SHP77 treated with DMSO at 0.1 percent for 48 hours (cell line): ENCODE data around the gene VAMP5.
A peak's percentile ranks its signal among the peaks of the same experiment; 100 is the strongest.
"Not testable (repeated sequence)": the region's sequence is repeated elsewhere in the genome, so short reads cannot be mapped to it uniquely, and the experiment has no call there.

Source experiments
- DNase-seq: peaks from one replicate; lab custom pipeline; 2025; lab: John Stamatoyannopoulos, UW

VAMP5 gene

GRCh38 chr2:85584857-85585780 is 888 bp downstream of the VAMP5 start:
- DNase-seq: no peak

GRCh38 chr2:85585781-85586105 is 1.5 kb downstream of the VAMP5 start:
- no peak for DNase-seq

GRCh38 chr2:85588236-85588635 is 4.0 kb downstream of the VAMP5 start:
- DNase-seq: no peak

- no peak for DNase-seq
These were observed 4.4 kb downstream of the VAMP5 start for GRCh38 chr2:85588645-85589044.

GRCh38 chr2:85589181-85589580 is 5.0 kb downstream of the VAMP5 start:
- DNase-seq: no peak

- no peak for DNase-seq
These were observed 6.0 kb downstream of the VAMP5 start for GRCh38 chr2:85589982-85590791.

GRCh38 chr2:85590950-85591349 is 6.7 kb downstream of the VAMP5 start:
- DNase-seq: no peak

- DNase-seq: no peak
These were observed 7.3 kb downstream of the VAMP5 start for GRCh38 chr2:85591563-85591962.

GRCh38 chr2:85592299-85592698 is 8.1 kb downstream of the VAMP5 start:
- not testable (repeated sequence) for DNase-seq

- no peak for DNase-seq
These were observed 8.8 kb downstream of the VAMP5 start for GRCh38 chr2:85593023-85593422.

GRCh38 chr2:85594715-85595300 is 10.6 kb downstream of the VAMP5 start:
- no peak for DNase-seq

- peak; percentile 97 for DNase-seq
These were observed 11.2 kb downstream of the VAMP5 start, which contains the start of gene RNF181 for GRCh38 chr2:85595301-85596025. TSS of gene RNF181 (plus strand) at chr2:85595745. CDS start at chr2:85595764, 19 bp downstream.

- DNase-seq: no peak
These were observed 11.7 kb downstream of the VAMP5 start for GRCh38 chr2:85596026-85596333.

- no peak for DNase-seq
These were observed 12.4 kb downstream of the VAMP5 start for GRCh38 chr2:85596486-85597143.

GRCh38 chr2:85597241-85597640 is 13.0 kb downstream of the VAMP5 start:
- DNase-seq: no peak

- no peak for DNase-seq
These were observed 14.5 kb downstream of the VAMP5 start for GRCh38 chr2:85598594-85599340.

- DNase-seq: no peak
These were observed 15.4 kb downstream of the VAMP5 start for GRCh38 chr2:85599468-85600234.

- DNase-seq: no peak
These were observed 16.0 kb downstream of the VAMP5 start for GRCh38 chr2:85600235-85600575.

- no peak for DNase-seq
These were observed 16.9 kb downstream of the VAMP5 start for GRCh38 chr2:85600951-85601770.
